Mucosa of descending colon (tissue), 3 donors: ENCODE data around the gene PLEKHM3. TPM values are rescaled to one million over a fixed set of nuclear protein-coding genes. Genes with fewer than 3 reads are reported as not detected.
A peak's percentile ranks its signal among the peaks of the same experiment; 100 is the strongest.

Experiments used
- ATAC-seq: fragments of 200-7000 bp; cut with Tn5 transposase; one replicate; pipeline ENCODE4 v1.9.1; 2020; ENCODE audit warnings: mild to moderate bottlenecking, moderate library complexity
- DNase-seq, 3 donors: peaks; one replicate each; pipeline ENCODE4 v3.0.0-alpha.2; 2020
- H3K36me3 ChIP-seq: fragments of 200-600 bp; one replicate; pipeline ENCODE4 v1.8.0; 2021; ENCODE audit warnings: low read depth, mild to moderate bottlenecking
- H3K4me1 ChIP-seq: fragments of 200-600 bp; one replicate; pipeline ENCODE4 v1.8.0; 2021; ENCODE audit warnings: low read depth, mild to moderate bottlenecking
- H3K4me3 ChIP-seq: fragments of 200-600 bp; one replicate; pipeline ENCODE4 v1.8.0; 2021; ENCODE audit warnings: mild to moderate bottlenecking
- H3K9me3 ChIP-seq: fragments of 200-600 bp; one replicate; pipeline ENCODE4 v1.8.0; 2021; ENCODE audit warnings: mild to moderate bottlenecking
- intact Hi-C, 2 donors: fragments of 100-400 bp; cut with DNase I in 1 of 2; cut with micrococcal nuclease in 1 of 2; formaldehyde crosslinking; loops; one replicate each; pipeline versions ENCODE4 v1.11.0 to v1.11.1; 2022; cut with DNase I, micrococcal nuclease
- total RNA-seq, 3 donors: library from RNA; stranded (reverse); fragmentation: NEBNext Ultra II Directional in 2 of 3; extraction: Animal tissue kit (Norgen Biotek cat#: 25700) in 2 of 3; gene quantifications; one replicate each; pipeline versions ENCODE4 v1.2.1 to v1.2.4, GENCODE V29; 2021 to 2023
- TF ChIP-seq, protein P1 (sequence below): fragments of 200-600 bp; IDR thresholded peaks from one replicate; pipeline ENCODE4 v1.8.0; 2022; ENCODE audit warnings: antibody characterized with exemption, mild to moderate bottlenecking
- donor health status: DM: no; HTN: no; CAD: no; lungs with moderate emphysema.
- donor health status: DM: no; HTN: no; CAD: no.
- donor health status: DM: no; HTN: yes; CAD: no.

Gene PLEKHM3
- total RNA-seq, 3 donors from 2014 or later = 9.7 to 21.1 (median 12.9) TPM

DNA sequence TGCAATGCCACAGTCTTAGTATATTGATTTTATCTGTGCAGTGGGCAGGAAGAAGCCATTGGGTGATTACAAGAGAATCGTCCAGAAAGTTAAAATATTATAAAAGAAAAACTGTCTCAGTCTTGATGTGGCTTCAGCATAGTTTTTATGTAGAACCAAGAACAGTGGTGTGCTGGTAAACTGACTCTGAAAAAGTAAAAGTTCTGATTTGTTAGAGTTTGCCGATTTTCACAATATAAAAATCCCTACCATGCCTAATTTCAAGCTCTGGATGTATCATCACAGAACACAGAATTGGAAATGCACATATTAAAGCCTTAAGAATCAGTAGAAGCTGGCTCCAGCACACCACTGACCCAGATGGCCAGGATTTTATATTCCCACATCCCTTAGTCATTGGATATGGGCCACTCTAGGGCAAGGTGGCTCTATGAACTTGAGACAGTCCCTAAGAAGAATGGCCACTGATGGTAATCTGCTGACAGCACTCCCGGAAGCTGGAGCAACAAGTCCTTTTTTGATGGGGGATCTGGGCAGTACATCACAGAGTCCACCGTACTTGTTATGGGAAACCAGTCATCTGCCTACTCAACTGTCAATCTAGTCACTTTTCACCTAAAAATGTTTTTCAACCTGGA lies 9.3 kb upstream of the PLEKHM3 start:
- intact Hi-C loops = no loop called here
- TF ChIP-seq, protein P1, sequence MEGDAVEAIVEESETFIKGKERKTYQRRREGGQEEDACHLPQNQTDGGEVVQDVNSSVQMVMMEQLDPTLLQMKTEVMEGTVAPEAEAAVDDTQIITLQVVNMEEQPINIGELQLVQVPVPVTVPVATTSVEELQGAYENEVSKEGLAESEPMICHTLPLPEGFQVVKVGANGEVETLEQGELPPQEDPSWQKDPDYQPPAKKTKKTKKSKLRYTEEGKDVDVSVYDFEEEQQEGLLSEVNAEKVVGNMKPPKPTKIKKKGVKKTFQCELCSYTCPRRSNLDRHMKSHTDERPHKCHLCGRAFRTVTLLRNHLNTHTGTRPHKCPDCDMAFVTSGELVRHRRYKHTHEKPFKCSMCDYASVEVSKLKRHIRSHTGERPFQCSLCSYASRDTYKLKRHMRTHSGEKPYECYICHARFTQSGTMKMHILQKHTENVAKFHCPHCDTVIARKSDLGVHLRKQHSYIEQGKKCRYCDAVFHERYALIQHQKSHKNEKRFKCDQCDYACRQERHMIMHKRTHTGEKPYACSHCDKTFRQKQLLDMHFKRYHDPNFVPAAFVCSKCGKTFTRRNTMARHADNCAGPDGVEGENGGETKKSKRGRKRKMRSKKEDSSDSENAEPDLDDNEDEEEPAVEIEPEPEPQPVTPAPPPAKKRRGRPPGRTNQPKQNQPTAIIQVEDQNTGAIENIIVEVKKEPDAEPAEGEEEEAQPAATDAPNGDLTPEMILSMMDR = no peak
- no peaks in the 10 kb centered on the region for H3K9me3 ChIP-seq
- no peaks in the 10 kb centered on the region for H3K36me3 ChIP-seq
- no peak for ATAC-seq
- H3K4me1 ChIP-seq = no peaks in the 10 kb centered on the region
- DNase-seq = no peak
- no peak overlapping the region for H3K4me3 ChIP-seq

DNA sequence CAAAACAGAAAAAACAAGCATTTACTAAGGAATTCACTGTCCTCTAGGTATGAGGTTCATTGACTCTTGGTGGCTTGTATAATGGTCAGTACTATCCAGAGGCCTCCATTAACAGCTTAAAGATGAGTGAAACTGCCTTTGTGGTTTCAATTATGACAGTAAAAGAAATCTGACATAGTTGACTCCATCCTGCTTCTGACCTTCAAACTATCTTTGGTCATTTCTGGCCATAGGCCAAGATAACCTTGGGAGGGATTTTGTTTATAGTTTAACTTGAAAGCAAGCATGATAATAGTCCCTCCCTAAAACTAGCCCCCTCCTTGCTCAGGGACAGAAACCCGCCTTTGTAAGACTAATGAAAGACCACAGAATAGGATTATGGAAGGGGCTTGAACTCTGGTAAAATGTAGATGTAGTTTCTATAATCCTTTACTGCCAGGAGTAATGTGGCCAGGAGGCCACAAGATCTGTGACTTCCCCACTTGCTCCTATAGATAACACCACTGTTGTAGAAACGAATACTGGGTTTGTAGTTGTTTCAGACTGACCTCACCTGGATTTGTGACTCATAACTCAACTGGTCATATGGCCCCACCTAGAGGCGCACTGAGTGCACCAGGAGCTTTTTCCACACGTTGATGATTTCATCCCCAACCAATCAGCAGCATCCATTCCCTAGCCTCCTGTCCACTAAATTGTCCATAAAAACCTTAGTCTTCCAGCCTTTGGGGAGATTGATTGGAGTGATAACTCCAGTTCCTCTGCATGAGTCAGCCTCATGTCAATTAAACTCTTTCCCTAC lies 8.6 kb upstream of the PLEKHM3 start:
- Histone ChIP-seq H3K36me3 (no peaks in the 10 kb centered on the region), H3K4me1 (no peaks in the 10 kb centered on the region), H3K9me3 (no peaks in the 10 kb centered on the region), H3K4me3 (no peak overlapping the region)
- TF ChIP-seq, protein P1 = no peak
- DNase-seq = peak in 2 of 3 donors; percentile 68 to 80
- intact Hi-C loops = no loop called here
- ATAC-seq = peak; percentile 97

DNA sequence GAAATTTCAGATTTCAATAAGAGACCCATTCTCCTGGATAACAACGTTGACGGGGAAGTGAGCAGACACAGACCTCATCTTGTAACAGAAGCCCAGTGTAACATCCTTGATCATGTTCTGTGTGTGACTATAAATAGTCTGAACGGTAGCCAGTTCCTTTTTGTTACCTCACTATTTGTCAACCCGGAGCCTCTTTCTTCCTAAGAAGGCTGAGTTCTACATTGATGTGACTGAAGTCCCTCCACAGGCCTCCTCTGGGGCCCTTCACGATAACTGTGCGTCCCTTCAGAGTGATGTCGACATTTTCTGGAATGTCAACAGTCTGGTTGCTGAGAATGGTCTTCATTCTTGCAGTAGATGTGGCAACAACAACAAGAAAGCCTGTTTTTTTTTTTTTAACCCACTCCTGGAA lies 6.3 kb upstream of the PLEKHM3 start:
- DNase-seq (no peak), ATAC-seq (no peak)
- H3K9me3 ChIP-seq = no peaks in the 10 kb centered on the region
- intact Hi-C loops = no loop called here
- TF ChIP-seq, protein P1 = no peak
- no peaks in the 10 kb centered on the region for H3K4me1 ChIP-seq
- no peaks in the 10 kb centered on the region for H3K36me3 ChIP-seq
- no peak overlapping the region for H3K4me3 ChIP-seq

DNA sequence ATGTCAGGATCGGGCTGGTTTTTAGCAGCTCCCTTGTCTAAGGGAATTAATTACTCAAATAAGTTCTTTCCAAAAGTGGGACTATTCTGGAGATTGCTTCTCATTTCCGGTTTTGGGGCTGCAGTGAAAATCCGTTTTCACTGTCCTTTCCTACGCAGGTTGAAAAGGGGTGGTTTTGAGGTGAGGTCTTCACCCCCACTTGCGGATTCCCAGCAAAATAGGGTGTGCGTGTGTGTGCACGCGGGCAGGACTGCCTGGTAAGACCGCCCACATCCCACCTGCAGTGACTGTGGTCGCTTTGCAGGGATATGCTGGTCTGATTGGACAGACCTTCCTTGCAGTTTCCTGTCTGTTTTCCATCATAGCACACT lies 472 bp upstream of the PLEKHM3 start:
- ATAC-seq (peak; percentile 5), DNase-seq (no peak)
- intact Hi-C loops = no loop called here
- H3K9me3 ChIP-seq = no peaks in the 10 kb centered on the region
- TF ChIP-seq, protein P1 = no peak
- H3K4me3 ChIP-seq = peak overlapping the region; percentile 64
- H3K36me3 ChIP-seq = no peaks in the 10 kb centered on the region
- H3K4me1 ChIP-seq = peaks cover 16% of the 10 kb centered on the region

DNA sequence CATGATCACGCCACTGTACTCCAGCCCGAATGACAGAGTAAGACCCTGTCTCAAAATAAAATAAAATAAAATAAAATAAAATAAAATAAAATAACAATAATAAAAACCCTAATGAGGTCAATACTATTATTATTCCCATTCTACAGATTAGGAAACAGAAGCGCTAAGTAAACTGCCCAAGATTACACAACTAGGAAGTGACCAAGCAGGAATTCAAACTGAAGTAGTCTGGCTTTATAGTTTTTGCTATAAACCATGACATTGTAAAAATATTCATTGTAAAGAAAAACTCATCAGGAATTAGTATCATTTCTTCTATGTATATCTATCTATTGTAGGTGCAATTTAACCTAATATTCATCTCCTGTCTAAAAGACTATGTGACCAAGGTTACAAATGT lies 1.2 kb downstream of the PLEKHM3 start:
- Histone ChIP-seq H3K4me1 (peaks cover 16% of the 10 kb centered on the region), H3K9me3 (no peaks in the 10 kb centered on the region), H3K36me3 (no peaks in the 10 kb centered on the region), H3K4me3 (no peak overlapping the region)
- ATAC-seq = no peak
- intact Hi-C loops = no loop called here
- TF ChIP-seq, protein P1 = no peak
- no peak for DNase-seq
